Daoy (cell line): Measurements from ENCODE around the gene ACOX1. TPM values are rescaled to one million over a fixed set of nuclear protein-coding genes. Genes with fewer than 3 reads are reported as not detected.

Experiments
- DNase-seq: peaks from one replicate; pipeline ENCODE4 v3.0.0-alpha.2; 2015; ENCODE audit warnings: low read depth
- total RNA-seq: library from RNA; depleted of rRNA; stranded (reverse); fragments of >200 nt; shearing (Covaris generic); gene quantifications from 2 replicates; pipeline ENCODE4 v1.2.3, GENCODE V29; 2014

ACOX1 gene
- total RNA-seq, 1 experiment from 2014 or later = 35.0 TPM

GRCh38 chr17:75933808-75934207 is 45.2 kb downstream of the ACOX1 start:
- DNase-seq = no peak

DNA sequence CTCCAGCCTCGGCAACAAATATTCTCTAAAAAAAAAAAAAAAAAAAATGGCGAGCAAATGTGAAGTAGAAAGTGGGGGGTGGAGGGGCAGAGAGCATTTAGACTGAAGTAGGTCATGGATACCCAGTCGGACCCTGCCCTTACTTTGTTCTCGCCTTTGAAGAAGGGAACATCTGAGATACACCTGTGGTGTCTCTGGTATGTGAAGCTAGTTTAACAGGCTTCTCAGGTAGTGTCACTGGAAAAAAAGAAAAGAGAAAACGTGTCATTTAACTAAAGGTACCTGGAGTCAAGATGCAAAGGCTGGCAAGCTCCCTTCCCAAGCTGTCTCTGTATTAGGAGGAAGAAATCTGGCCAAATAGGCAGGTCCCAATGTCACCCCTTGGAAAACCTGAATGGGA is 46.1 kb downstream of the ACOX1 start:
- DNase-seq = no peak

DNA sequence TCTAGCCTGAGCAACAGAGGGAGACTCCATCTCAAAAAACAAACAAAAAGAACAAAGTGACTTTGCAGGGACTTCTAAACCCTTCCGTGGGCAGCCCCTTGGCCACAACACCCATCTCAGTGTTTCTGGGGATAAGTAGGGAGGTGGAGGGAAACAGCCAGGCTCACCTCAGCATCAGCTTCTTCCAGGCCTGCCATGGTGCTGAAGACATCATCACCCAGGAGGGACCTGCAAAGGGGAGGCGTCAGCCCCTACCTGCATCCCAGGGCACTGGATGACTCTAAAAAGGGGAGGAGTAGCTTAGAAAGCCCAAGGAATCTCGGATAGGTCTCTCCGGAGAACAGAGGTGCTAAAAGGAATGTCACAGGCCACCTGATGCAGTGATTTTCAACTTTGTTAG is 47.9 kb downstream of the ACOX1 start:
- no peak for DNase-seq

DNA sequence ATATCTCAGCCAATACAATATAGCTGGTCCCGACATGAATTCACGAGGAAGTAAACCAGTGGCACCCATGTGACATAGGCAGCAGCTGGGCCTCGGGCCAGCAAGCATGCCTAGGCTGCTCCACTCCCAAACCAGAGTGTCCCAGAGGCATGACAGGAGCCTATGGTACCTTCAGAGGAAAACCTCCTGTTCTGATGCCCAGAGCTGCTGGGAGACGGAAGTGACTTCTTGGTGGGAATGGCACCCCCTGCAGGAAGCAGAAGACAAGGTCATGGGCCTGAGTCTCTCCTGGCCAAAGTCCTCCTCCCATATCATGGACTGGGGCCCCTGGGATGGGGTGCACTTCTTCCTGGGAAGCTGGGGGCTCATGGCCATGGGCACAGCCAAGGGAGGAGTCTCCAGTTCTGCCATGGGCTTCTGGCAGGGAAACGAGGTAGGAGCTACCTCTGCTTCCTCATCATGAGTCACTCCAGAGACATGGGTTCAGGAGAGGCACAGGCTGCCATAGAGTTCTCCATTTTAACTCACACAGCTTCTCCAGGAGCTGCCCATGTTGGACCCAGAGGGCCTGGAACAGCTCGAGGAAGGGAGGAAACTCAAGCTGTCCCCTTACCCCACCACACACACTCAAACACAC is 51.6 kb downstream of the ACOX1 start:
- no peak for DNase-seq

- DNase-seq = no peak
Measured at GRCh38 chr17:75926456-75926855, 52.5 kb downstream of the ACOX1 start.

DNA sequence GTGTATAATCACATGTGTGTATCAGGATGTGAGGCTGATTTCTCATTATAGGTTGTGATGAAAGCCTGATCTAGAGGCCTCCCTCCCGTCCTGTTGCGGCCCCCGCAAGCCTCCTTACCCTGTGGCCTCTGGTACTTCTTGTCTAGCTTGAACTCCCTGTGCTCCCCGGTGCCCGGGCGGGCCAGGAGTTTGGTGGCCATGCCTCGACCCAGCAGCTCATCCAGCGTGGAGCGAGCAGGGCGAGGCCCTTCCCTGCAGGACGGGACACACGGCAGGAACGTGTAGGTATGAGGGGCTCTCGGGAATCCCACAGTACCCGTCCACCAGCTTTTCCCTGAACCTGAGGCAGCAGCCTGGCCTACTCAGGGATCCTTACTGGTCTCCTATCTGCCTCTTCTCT is 53.1 kb downstream of the ACOX1 start:
- no peak for DNase-seq

GRCh38 chr17:75925103-75925502 is 53.9 kb downstream of the ACOX1 start:
- no peak for DNase-seq

DNA sequence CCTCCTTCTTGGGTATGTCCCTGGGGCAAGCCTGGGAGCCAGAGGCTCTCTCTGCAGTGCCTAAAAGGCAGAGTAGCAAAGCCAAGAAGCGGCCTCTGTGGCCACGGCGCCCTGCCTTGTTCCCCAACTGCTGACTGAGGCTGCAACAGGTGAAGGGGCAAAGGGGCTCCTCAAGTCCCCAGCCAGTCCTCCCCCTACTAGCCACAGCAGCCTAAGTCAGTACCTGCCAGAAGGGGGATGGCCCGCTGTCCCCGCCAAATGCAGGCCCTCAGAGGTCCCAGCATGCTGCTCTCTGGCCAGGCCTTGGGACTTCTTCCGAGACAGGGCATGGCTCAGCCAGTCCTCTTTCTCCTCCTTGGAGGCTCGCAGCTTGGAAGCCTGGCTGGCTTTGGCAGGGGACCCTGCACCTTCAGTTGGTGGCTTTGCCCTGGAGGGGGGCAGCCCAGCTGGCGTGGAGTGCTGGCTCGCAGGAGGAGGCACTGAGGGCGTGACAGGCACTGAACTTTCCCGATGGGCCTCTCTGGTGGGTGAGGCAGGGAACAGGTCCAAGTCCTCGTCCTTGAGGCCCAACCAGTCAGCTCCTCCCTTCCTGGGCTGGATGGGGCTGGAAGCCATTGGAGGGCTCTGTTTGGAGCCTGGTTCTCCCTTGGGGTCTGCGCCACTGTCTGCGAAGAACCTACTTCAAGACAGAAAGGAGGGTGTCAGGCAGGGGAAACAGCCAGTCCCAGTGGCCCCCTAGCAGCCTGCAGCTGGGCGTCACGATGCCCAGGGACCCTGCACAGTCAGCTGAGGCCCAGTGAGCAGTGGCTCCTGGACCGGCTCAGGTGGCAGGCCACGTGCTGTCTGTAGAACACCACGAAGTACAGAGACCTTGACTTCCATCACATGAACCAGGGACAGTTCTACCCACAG is 55.7 kb downstream of the ACOX1 start:
- no peak for DNase-seq

- no peak for DNase-seq
Measured at GRCh38 chr17:75922173-75922961, 56.6 kb downstream of the ACOX1 start.

DNA sequence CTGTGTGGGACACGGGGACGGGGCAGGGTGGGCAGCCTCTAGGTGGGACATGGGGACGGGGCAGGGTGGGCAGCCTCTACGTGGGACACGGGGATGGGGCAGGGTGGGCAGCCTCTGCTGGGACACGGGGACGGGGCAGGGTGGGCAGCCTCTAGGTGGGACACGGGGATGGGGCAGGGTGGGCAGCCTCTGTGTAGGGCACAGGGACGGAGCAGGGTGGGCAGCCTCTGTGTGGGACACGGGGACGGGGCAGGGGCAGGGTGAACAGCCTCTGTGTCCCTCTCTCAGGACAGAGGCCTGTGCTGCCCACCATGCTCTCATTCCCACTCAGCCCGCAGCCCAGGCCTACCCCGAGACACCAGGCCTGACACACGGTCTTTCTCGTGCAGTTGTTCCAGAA is 57.4 kb downstream of the ACOX1 start:
- no peak for DNase-seq

DNA sequence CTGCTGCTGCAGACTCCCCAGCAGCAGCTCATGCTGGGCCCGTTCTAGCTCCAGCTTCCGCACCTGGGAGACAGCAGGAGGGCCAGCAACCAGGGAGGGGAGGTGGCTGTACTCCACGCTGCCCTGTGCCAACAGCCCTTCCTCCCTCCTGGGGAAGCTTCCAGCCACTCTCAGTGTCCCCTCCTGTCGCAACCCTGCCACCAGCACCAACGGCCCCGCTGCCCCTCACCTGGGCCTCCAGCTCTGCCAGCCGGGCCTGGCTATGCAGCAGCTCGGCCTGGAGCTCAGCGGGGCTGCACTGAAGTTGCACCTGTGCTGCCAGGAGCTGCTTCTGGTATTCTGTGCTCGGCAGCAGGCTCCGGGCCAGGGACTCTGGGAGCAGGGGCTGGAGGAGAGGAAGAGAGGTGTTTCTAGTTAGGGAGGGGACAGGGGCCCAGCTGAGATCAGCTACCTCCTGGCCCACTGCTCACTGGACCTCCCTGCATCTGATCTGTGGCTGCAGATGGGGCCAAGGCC is 58.9 kb downstream of the ACOX1 start:
- DNase-seq = no peak

DNA sequence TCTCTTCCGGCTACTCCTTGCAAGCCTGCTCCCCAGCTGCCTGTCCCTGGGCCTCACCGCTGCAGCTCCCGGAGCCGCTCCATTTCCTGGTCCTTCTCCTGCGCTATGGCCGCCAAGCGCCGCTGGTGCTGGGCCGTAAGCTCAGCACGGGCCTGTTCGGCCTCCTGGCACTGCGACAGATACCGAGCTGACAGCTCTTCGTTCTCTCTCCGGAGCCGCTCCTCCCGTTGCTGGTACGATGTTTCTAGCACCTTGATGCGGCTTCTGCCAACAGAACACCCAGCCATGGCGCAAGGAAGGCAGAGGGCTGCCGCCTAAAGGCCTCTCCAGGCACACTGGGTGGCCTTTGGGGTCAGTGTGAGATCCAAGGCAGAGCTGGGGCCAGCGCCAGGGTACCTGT is 59.4 kb downstream of the ACOX1 start:
- no peak for DNase-seq

DNA sequence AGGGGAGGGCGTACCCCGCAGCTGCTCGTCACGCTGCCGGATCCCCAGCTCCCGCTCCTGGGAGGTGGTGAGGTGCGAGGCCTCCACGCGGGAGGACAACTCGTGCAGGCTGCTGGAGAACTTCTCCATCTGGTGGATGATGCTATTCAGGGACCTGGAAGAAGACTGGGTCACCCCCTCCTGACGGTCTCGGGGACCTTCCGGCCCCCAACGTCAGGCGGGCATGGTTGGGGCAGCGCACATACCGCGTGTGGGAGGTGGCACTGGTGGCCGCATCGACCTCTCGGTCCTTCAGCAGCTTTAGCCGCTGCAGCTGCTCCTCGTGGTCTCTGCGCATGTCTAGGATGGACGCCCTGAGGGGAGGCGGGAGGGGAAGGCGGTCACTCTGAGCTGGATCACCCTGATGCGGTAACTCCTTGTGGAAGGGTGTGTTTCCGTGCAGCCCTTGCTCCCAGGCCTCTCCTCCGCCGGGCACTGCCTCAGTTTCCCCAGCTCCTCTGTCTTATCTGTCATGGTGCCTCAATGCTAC is 61.0 kb downstream of the ACOX1 start:
- DNase-seq = no peak

- no peak for DNase-seq
Measured at GRCh38 chr17:75917141-75917916, 61.6 kb downstream of the ACOX1 start.

DNA sequence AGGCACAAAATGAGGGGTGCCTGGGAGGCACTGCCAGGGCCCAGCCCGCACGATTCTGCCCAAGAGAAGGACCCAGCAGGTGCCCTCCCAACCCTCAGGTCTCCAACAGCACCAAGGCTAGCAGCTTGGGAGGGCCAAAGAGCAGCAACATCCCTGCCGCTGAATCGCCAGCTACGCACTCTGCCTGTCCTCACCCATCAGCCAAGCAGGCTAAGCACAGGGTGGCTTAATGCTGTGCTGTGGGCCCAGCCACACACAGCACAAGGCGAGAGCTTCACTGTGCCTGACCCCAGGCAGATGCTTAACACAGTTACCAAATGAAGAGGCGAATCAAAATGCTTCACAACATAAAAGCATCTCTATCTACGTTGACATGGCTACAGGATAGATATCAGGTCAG is 63.7 kb downstream of the ACOX1 start:
- DNase-seq = no peak

GRCh38 chr17:75914643-75915267 is 64.2 kb downstream of the ACOX1 start:
- no peak for DNase-seq

- no peak for DNase-seq
Measured at GRCh38 chr17:75913537-75914210, 65.3 kb downstream of the ACOX1 start.

GRCh38 chr17:75910699-75911098 is 68.3 kb downstream of the ACOX1 start:
- DNase-seq = no peak

GRCh38 chr17:75909812-75910274 is 69.1 kb downstream of the ACOX1 start:
- no peak for DNase-seq
